DOHH2 (cell line): ENCODE data around the gene MYO1D.

ENCODE experiments used
- H3F3A ChIP-seq: fragments of 200-600 bp; sonication (generic), shearing (Covaris generic); 2 replicates; pipeline ENCODE4 v1.6.0; 2016; ENCODE audit warnings: antibody characterized with exemption, mild to moderate bottlenecking; ENCODE audit not compliant: control insufficient read depth, insufficient read depth
- H3K27ac ChIP-seq: fragments of 200-600 bp; sonication (generic); 2 replicates; pipeline ENCODE4 v1.5.1; 2014; ENCODE audit warnings: low read depth, mild to moderate bottlenecking, low read length, moderate library complexity
- H3K27me3 ChIP-seq: fragments of 200-600 bp; sonication (generic); 2 replicates; pipeline ENCODE4 v1.6.1; 2014; ENCODE audit warnings: mild to moderate bottlenecking, low read length, mixed read lengths; ENCODE audit not compliant: control insufficient read depth
- H3K36me3 ChIP-seq: fragments of 200-600 bp; sonication (generic); 2 replicates; pipeline ENCODE4 v1.6.1; 2014; ENCODE audit warnings: mild to moderate bottlenecking, low read length, moderate library complexity, mixed read lengths; ENCODE audit not compliant: control insufficient read depth
- H3K4me1 ChIP-seq: fragments of 200-600 bp; sonication (generic); 2 replicates; pipeline ENCODE4 v1.6.1; 2014; ENCODE audit warnings: mild to moderate bottlenecking, low read length, mixed read lengths; ENCODE audit not compliant: control insufficient read depth
- H3K4me2 ChIP-seq: fragments of 200-600 bp; sonication (generic); 2 replicates; pipeline ENCODE4 v1.6.0; 2014; ENCODE audit warnings: mild to moderate bottlenecking, low read length, moderate library complexity
- H3K4me3 ChIP-seq: fragments of 200-600 bp; sonication (generic); 2 replicates; pipeline ENCODE4 v1.5.1; 2014; ENCODE audit warnings: mild to moderate bottlenecking, low read length, mixed read lengths
- H3K79me2 ChIP-seq: fragments of 200-600 bp; sonication (generic); 2 replicates; pipeline ENCODE4 v1.6.1; 2014; ENCODE audit warnings: mild to moderate bottlenecking, low read length, mixed read lengths; ENCODE audit not compliant: control insufficient read depth
- H3K9me2 ChIP-seq: fragments of 200-600 bp; sonication (generic); replicated peaks from 2 replicates; pipeline ENCODE4 v1.6.1; 2014; ENCODE audit warnings: mild to moderate bottlenecking, low read length, mixed read lengths; ENCODE audit not compliant: control insufficient read depth
- H3K9me3 ChIP-seq: fragments of 200-600 bp; sonication (generic); 2 replicates; pipeline ENCODE4 v1.6.1; 2014; ENCODE audit warnings: antibody characterized with exemption, low read length, mixed read lengths; ENCODE audit not compliant: control insufficient read depth, insufficient read depth
- H4K20me1 ChIP-seq: fragments of 200-600 bp; sonication (generic); 2 replicates; pipeline ENCODE4 v1.6.0; 2014; ENCODE audit warnings: low read depth, mild to moderate bottlenecking, antibody characterized with exemption, low read length, moderate library complexity; ENCODE audit not compliant: control insufficient read depth, insufficient read depth
- EZH2phosphoT487 ChIP-seq: fragments of 200-600 bp; sonication (generic); IDR thresholded peaks from 2 replicates; pipeline ENCODE4 v1.6.1; 2017; ENCODE audit warnings: borderline replicate concordance, mild to moderate bottlenecking, antibody characterized with exemption, low read length, moderate library complexity, mixed read lengths
- TF ChIP-seq, protein P1 (sequence below): fragments of 200-600 bp; sonication (generic); IDR thresholded peaks from one replicate; pipeline ENCODE4 v1.5.1; 2014; ENCODE audit warnings: antibody characterized with exemption, mild to moderate bottlenecking, low read depth, low read length; ENCODE audit not compliant: poor library complexity, severe bottlenecking

The MYO1D gene

DNA sequence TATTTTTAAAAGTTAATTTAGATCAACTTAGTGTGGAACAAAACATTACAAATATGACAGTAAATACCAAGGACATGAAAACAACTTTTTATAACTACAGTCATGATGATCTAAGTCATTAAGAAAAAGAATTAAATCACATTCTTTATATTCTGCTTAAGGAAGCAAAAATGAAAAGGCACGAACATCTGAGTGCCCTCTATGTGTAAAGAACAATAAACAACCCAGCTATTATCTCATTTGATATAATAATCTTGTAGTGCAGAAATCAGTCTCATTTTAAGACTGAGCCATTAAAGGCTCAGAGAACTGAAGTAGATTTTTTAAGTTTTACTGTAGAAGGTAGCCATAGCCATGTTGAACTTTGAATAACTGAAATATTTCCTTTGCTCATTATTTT lies 13.4 kb downstream of the MYO1D start:
- H3K27ac ChIP-seq = no peak overlapping the region
- H3K4me3 ChIP-seq = no peak overlapping the region
- no peak overlapping the region for H3K4me2 ChIP-seq
- H3K4me1 ChIP-seq = no peaks in the 10 kb centered on the region
- no peaks in the 10 kb centered on the region for H3F3A ChIP-seq
- no peaks in the 10 kb centered on the region for H4K20me1 ChIP-seq
- H3K9me3 ChIP-seq = no peaks in the 10 kb centered on the region
- H3K79me2 ChIP-seq = no peaks in the 10 kb centered on the region
- no peak for TF ChIP-seq EZH2phosphoT487
- TF ChIP-seq, protein P1, sequence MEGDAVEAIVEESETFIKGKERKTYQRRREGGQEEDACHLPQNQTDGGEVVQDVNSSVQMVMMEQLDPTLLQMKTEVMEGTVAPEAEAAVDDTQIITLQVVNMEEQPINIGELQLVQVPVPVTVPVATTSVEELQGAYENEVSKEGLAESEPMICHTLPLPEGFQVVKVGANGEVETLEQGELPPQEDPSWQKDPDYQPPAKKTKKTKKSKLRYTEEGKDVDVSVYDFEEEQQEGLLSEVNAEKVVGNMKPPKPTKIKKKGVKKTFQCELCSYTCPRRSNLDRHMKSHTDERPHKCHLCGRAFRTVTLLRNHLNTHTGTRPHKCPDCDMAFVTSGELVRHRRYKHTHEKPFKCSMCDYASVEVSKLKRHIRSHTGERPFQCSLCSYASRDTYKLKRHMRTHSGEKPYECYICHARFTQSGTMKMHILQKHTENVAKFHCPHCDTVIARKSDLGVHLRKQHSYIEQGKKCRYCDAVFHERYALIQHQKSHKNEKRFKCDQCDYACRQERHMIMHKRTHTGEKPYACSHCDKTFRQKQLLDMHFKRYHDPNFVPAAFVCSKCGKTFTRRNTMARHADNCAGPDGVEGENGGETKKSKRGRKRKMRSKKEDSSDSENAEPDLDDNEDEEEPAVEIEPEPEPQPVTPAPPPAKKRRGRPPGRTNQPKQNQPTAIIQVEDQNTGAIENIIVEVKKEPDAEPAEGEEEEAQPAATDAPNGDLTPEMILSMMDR = no peak
- peaks cover 6% of the 10 kb centered on the region; the same call in 1 of the 2 replicates for H3K27me3 ChIP-seq
- no peaks in the 10 kb centered on the region for H3K9me2 ChIP-seq
- no peaks in the 10 kb centered on the region for H3K36me3 ChIP-seq

DNA sequence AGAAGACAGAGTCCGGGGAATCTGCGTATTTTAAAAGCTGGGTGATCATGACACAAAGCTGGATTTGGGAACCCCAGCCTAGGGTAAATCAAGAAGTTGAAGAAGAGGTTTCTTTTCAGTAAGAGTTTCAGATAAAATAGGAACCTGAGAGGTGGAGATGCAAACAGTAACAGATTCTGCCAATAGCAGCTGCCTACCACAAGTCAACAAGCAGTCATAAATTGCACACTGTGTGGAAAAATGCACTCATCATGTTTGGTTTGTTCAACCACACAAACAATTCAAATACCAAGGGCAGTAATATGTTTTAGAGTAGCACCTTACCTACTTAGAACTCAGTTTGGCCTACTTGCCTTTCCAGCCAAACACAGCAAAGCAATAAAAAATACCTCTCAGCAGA lies 14.0 kb downstream of the MYO1D start:
- no peaks in the 10 kb centered on the region for H3K36me3 ChIP-seq
- TF ChIP-seq EZH2phosphoT487 = no peak
- TF ChIP-seq, protein P1 = no peak
- peaks cover 11% of the 10 kb centered on the region for H3K27me3 ChIP-seq
- H3K4me1 ChIP-seq = no peaks in the 10 kb centered on the region
- no peaks in the 10 kb centered on the region for H3K79me2 ChIP-seq
- no peaks in the 10 kb centered on the region for H3K9me3 ChIP-seq
- H3K4me2 ChIP-seq = no peak overlapping the region
- H3F3A ChIP-seq = no peaks in the 10 kb centered on the region
- H3K4me3 ChIP-seq = no peak overlapping the region
- no peaks in the 10 kb centered on the region for H4K20me1 ChIP-seq
- no peak overlapping the region for H3K27ac ChIP-seq
- no peaks in the 10 kb centered on the region for H3K9me2 ChIP-seq

DNA sequence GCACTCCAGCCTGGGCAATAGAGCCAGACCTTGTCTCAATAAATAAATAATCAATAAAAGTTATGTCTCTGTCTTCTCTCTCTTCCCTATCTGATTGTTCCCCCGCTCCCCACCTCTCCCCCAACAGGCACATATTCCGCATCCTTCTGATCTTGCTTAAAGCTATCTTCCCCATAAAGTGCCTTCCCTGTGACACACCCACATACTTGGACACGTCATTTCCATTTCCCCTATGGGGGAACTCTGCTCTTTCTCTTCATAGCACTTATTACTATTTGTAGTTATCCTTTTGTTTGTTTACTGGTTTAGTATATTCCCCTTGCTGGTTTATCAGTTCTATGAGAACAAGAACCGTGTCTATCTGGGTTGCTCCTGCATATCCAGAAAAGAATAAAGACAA lies 14.9 kb downstream of the MYO1D start:
- Histone ChIP-seq H3K27me3 (peaks cover 11% of the 10 kb centered on the region), H3K79me2 (no peaks in the 10 kb centered on the region), H3K36me3 (no peaks in the 10 kb centered on the region), H3K27ac (no peak overlapping the region), H3K9me2 (no peaks in the 10 kb centered on the region), H3K4me1 (no peaks in the 10 kb centered on the region), H3F3A (no peaks in the 10 kb centered on the region), H3K9me3 (no peaks in the 10 kb centered on the region), H3K4me2 (no peak overlapping the region), H4K20me1 (no peaks in the 10 kb centered on the region), H3K4me3 (no peak overlapping the region)
- TF ChIP-seq, protein P1 = no peak
- TF ChIP-seq EZH2phosphoT487 = no peak
